Germinal center (tissue), 1 donor: ENCODE results near the gene OCEL1.
"Not testable (repeated sequence)": the region's sequence is repeated elsewhere in the genome, so short reads cannot be mapped to it uniquely, and the experiment has no call there.

Experiments used
- DNase-seq: peaks from one replicate; pipeline ENCODE4 v3.0.0; 2012; ENCODE audit warnings: mixed read lengths, low spot score

The OCEL1 gene

DNA sequence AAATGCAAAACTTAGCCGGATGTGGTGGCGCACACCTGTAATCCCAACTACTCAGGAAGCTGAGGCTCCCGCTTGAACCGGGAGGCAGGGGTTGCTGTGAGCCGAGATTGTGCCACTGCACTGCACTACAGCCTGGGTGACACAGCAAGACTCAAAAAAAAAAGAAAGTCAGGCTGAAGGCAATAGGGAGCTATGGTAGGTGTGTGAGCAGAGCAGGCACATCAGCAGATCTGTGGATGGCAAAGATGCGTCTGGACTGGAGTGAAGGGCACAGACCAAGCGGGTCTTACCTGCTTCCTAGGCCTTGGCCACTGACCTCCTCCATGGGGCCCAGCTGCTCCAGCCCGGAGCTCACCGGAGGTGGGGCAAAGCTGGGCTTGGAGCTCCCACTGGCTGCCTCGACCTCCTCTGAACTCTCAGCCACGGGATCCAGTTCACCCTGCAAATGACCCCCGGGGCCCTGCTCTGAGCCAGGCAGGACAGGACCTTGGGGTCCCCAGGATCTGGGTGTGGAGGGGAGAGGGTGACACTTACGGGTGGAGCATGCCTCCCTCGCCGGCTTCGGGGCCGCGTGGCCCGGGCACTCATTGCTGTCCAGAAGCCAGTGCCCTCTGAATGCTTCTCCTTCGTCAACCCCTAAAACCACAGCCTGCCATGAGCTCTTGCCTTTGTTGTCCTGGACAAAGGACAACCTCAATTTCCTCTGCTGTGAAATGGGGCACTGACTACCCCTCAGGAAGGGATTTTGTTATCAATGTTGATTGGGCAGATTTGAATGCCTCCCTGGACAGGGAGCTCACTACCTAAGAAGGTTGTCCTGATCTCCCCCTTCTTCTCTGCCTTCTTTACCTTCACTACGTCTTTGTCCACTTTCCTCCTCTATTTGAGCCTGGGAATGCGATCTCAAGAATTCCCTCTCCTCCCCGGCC lies 38.0 kb downstream of the OCEL1 start:
- DNase-seq: no peak

GRCh38 chr19:17264641-17264979 lies 38.6 kb downstream of the OCEL1 start, which contains the start of gene USHBP1:
Gene USHBP1, minus strand, starts transcription at chr19:17264745. Its CDS starts 446 bp downstream, at chr19:17264299.
- DNase-seq: no peak

DNA sequence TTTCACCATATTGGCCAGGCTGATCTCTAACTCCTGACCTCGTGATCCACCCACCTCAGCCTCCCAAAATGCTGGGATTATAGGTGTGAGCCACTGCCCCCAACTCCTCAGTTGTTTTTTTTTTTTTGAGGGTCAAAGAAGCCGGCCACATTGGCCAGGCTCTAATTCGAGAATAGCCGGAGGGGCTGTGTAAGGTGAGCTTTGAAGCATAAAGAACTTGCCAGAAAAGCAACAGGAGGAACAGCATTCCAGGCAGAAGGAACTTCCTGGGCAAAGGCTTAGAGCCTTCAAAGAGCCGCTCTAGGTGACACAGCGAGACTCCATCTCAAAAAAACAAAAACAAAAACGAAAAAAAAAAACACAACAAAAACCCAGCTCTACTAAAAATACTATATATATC lies 40.0 kb downstream of the OCEL1 start:
- DNase-seq: no peak

DNA sequence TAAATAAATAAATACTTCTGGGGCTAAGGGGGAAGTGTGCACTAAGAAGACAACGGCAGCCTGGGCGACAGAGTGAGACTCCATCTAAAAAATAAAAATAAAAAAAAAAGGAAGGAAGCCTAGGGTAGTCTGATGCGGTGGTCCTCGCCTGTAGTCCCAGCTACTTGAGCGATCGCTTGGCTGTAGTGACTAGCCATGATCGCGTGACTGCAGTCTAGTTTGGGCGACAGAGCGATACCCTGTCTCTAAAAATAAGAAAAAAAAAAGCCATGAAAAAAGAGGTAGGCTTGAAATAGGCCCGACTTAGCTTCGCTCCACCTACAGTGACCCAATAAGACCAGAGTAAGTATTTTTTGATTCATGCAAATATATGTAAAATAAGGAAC lies 40.6 kb downstream of the OCEL1 start:
- no peak for DNase-seq

DNA sequence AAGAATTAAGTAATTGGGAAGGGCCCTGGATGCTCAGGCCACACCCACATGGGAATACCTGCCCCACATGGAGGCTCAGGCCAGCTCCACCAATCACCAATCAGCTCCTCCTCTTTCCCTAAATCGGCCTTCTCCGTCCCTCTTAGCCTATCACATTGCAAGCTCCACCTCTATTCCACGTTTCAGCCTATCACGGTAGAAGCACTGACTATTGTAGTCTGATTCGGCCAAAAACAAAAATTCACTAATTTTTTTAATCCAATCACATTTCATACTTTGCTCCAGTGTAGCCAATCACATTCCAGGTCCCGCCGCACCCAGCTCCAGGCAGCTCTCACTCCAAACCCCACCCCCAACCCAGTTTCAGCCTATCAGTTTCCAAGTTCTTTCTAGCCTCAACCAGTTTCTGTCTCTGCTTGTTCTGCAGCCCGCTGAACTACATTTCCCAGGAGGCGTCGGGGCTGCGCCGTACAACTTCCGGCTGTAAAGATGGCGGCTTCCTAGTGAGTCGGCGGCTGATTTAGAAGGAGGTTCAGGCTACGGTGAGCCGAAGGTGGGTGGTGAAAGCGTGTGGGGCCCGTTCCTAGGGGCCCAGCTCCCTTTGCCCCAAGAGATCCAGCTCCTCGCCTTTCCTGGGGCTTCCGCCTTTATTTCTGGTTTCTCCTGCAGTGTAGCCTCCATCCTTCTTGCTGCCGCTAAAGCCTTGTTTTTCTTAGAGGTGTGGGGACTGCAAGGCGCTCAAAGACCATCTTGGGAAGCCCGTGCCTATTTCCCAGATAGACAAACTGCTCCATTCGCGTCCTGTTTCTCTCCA lies 41.2 kb downstream of the OCEL1 start, which contains the start of gene BABAM1:
Gene BABAM1 (plus strand): TSS at position 469 of the 814 bp plus-strand sequence. CDS start 1,364 bp downstream, outside the sequence.
- DNase-seq: peak; percentile 99

DNA sequence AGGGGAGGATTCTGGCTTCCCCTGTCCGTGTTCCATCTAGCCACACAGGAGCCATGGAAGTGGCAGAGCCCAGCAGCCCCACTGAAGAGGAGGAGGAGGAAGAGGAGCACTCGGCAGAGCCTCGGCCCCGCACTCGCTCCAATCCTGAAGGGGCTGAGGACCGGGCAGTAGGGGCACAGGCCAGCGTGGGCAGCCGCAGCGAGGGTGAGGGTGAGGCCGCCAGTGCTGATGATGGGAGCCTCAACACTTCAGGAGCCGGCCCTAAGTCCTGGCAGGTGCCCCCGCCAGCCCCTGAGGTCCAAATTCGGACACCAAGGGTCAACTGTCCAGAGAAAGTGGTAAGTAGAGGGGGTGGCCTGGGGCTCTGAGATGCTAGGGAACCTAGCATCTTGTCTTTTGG lies 42.7 kb downstream of the OCEL1 start:
- DNase-seq: no peak

- DNase-seq: not testable (repeated sequence)
These were observed 48.9 kb downstream of the OCEL1 start for GRCh38 chr19:17274892-17275291.

DNA sequence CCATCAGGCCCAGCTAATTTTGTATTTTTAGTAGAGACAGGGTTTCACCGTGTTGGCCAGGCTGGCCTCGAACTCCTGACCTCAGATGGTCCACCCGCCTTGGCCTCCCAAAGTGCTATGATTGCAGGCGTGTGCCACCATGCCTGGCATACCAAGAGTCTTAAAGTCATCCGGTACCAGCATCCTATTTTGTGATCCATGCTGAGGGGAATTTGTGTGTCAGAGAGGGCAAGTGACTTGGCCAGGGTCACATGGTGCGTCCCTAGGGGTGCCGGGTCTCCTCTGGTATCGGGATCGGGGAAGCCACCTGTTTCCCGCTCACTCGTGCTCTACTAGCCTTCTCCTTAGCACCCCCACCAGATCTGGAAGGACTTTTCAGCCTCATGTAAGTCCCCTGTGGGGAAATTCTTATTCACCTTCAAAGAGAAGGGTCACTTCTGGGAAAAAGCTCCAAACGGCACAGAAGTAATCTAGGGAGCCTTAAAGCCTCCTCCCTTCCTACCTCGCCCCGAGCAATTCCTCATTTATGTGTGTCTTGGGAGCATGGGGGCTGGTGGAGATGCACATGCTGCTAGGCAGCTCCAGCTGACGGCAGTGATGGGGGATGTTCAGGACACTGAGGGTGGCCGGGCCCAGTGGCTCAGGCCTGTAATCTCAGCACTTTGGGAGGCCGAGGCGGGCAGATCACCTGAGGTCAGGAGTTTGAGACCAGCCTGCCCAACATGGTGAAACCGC lies 49.6 kb downstream of the OCEL1 start:
- DNase-seq: no peak
